Stimulated activated CD4-positive, alpha-beta T cell treated with anti-CD3 and anti-CD28 coated beads, Interleukin-15, amount 100 ng/mL, for 24 hours (primary cell): Measurements from ENCODE around the gene ENPEP.
"Not testable (repeated sequence)": the region's sequence is repeated elsewhere in the genome, so short reads cannot be mapped to it uniquely, and the experiment has no call there.

Experiments
- DNase-seq: peaks from one replicate; pipeline ENCODE4 v3.0.0-alpha.2; 2020

The ENPEP gene

GRCh38 chr4:110475881-110476818 is at the start of gene ENPEP:
Gene ENPEP, plus strand, starts transcription at chr4:110476155. Its CDS starts 260 bp downstream, at chr4:110476415.
- no peak for DNase-seq

DNA sequence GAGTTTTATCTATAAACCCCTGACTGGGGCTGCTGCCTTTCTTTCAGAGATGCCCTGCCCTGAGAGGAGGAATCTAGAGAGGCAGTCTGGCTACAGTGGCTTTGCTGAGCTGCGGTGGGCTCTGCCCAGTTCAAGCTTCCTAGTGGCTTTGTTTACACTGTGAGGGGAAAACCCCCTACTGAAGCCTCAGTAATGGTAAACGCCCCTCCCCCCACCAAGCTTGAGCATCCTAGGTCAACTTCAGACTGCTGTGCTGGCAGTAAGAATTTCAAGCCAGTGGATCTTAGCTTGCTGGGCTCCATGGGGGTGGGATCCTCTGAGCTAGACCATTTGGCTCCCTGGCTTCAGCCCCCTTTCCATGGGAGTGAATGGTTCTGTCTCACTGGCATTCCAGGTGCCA is 44.1 kb upstream of the ENPEP start:
- not testable (repeated sequence) for DNase-seq

GRCh38 chr4:110437292-110437691 is 38.7 kb upstream of the ENPEP start:
- DNase-seq, result not testable (repeated sequence)

- not testable (repeated sequence) for DNase-seq
These were observed 36.7 kb upstream of the ENPEP start for GRCh38 chr4:110439209-110439608.

GRCh38 chr4:110442309-110442708 is 33.6 kb upstream of the ENPEP start:
- peak; percentile 7 for DNase-seq

GRCh38 chr4:110442788-110443187 is 33.2 kb upstream of the ENPEP start:
- DNase-seq, result no peak

DNA sequence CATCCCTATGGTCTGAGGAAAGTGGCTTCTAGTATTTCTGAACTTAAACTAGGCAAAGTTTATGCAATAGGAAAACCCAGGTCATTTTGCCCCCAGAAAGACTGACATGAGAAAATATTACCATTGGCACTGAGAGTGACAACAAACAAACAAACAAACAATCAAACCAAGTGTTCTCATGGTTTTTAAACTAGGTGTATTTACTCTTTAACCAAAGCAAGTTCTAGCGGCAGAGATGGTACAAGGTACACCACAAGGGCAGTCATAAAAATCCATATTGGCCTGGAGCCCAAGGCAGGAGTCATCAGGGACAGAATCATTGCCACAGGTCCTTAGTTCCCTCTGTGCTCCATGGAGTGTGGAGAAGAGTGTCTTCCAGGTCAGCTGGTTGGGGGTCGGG is 26.0 kb upstream of the ENPEP start:
- DNase-seq, result no peak

GRCh38 chr4:110452546-110452945 is 23.4 kb upstream of the ENPEP start:
- no peak for DNase-seq

DNA sequence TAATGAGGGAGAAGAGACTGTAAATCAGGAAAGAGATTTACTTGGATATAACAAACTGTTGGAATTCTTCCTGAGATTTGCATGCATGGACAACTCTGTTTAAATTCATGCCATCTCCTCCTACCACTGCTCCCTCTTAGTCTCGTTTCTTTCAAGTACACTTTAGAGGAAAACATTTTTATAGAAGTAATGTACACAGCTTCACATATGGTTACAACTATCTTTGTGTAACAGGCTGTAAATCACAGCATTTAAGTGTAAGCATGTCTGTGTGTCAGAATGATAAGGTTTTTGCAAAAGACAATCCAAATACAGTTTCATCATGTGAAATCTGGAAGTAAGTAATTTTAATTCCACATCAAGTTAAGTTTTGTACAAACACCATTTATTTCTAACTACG is 21.5 kb upstream of the ENPEP start:
- DNase-seq, result no peak

- DNase-seq, result no peak
These were observed 17.3 kb upstream of the ENPEP start for GRCh38 chr4:110458494-110459266.

- DNase-seq, result no peak
These were observed 15.7 kb upstream of the ENPEP start for GRCh38 chr4:110460074-110460746.

DNA sequence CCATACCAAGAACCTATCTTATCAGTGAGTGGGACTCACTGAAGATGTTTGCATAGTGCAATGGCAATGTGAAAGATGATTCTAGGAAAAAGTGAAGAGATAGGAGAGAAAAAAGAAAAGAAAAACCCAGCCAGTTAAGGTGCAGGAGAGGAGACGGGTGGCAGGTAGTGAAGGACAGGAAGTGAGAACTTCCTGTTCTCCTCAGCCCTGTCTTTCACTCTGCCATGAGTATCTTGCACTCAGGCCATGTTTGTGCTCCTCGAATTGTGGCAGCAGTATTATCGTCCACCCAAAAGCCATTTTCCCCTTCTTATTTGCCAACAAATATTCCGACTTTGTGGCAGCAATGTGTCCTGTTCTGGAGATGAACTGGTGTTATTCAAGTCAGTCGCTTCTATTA is 8.6 kb upstream of the ENPEP start:
- DNase-seq, result no peak

DNA sequence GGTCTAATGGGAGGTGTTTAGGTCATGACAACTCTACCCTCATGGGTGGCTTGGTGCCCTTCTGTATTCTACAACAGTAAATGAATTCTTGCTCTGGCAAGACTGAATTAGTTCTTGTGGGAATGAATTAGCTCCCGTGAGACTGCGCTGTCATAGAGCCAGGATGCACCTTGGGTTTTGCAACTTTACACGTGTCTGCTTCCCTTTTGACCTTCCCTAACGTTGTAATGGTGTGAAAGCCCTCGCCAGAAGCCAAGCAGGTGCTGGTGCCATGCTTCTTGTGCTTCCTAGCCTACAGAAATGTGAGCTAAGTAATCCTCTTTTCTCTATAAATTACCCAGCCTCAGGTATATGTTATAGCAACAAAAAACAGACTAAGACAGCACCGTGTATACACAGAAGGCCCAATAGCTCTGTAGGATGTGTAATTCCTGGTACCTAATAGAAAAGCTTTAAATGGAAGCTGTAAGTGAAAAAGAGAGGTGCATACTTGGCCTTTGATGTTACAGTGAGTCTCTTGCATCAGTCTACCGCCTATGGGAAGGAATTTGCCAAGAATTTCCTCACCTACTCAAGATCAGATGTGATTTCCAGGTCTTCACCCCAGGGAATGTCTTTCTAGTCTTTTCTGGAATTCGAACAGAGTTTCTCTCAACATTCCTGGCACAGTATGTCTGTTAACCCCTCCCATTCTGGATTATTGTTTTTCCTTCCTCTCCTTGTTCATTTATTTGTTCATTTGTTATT is 3.2 kb upstream of the ENPEP start:
- no peak for DNase-seq

DNA sequence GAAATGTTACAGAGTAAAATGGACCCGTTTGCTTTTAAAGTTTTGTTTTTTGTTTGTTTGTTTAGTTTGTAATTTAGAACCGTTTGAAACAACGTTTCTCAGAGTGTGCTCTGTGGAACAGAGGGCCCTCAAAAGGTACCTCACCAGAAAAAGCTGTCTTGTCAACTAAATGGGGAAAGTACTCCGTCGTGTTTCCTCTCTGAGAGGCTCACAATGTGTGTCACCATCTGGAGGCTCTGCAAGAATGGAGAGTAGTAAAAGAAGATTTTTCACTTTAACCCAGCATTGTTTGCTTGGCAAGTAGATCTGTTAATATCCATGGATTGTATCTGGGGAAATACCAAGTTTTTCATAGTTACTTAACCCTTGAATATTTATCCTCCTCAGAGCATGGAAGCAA is 1.5 kb upstream of the ENPEP start:
- no peak for DNase-seq

- not testable (repeated sequence) for DNase-seq
These were observed 875 bp upstream of the ENPEP start for GRCh38 chr4:110475080-110475479.

- no peak for DNase-seq
These were observed 1.9 kb downstream of the ENPEP start for GRCh38 chr4:110477836-110478235.

GRCh38 chr4:110480031-110480549 is 4.1 kb downstream of the ENPEP start:
- DNase-seq, result no peak

DNA sequence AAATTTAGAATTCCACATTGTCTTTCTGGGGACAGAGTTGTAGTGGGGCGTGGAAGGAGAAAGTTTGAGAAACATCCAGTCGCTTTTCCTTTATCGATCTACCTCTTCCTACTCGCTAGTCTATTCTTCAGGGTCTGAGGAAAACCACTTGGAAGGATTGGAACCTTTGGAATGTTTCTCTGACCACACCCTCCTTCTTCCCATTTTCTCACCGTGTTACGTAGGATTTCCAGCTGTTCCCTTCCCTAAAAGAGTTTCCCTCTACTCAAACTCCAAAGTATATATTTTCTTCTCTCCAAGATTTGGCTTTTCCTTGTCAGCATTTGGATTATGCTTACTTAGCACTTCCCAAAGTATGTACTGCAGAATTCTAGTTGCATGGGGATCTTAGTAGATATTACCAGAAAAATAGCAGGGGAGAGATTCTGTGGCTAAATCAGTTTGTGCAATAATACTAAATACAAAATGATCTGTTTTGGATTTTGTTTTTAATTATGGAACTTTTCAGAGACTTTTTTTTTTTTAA is 4.9 kb downstream of the ENPEP start:
- no peak for DNase-seq

GRCh38 chr4:110483516-110483915 is 7.6 kb downstream of the ENPEP start:
- no peak for DNase-seq

- no peak for DNase-seq
These were observed 8.1 kb downstream of the ENPEP start for GRCh38 chr4:110484029-110484428.

DNA sequence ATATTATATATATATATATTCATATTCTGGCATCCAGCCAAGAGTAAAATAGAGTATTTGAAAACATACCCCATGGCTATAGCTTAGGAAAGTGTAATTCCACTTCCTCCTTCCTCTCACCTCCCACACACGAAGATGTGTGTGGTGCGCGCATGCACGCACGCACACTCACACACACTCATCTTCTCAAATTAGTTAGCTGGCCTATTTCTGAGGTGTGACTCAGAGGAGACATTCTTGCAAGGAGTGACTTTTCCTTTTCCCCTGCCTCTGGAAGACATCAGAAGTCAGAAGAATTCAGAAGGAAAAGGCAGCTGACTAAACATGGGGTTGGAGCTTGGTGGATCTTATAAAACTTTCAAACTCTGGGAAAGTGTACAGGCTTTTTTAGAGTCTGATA is 8.8 kb downstream of the ENPEP start:
- DNase-seq, result no peak

- DNase-seq, result no peak
These were observed 9.5 kb downstream of the ENPEP start for GRCh38 chr4:110485452-110485851.
